Measurements from ENCODE around the gene SMYD3. TPM values are rescaled to one million over a fixed set of nuclear protein-coding genes. Genes with fewer than 3 reads are reported as not detected.

The SMYD3 gene
- polyA plus RNA-seq, 1 experiment, result 39.9 TPM

GRCh38 chr1:246295968-246296367, 211.1 kb downstream of the SMYD3 start:
- POLR2A ChIA-PET, result no interaction called here
- Histone ChIP-seq H3K4me3 (ENCODE audit: low read depth, low read length) (no peak overlapping the region), H3K27ac (ENCODE audit: low read depth, low read length) (no peak overlapping the region), H3K9me3 (ENCODE audit: control insufficient read depth, insufficient read depth, low read length) (no peaks in the 10 kb centered on the region), H3K27me3 (ENCODE audit: control insufficient read depth, insufficient read depth, low read length) (no peaks in the 10 kb centered on the region)
- DNase-seq (ENCODE audit: low read depth, low spot score), result no peak
- TF ChIP-seq, protein P1, sequence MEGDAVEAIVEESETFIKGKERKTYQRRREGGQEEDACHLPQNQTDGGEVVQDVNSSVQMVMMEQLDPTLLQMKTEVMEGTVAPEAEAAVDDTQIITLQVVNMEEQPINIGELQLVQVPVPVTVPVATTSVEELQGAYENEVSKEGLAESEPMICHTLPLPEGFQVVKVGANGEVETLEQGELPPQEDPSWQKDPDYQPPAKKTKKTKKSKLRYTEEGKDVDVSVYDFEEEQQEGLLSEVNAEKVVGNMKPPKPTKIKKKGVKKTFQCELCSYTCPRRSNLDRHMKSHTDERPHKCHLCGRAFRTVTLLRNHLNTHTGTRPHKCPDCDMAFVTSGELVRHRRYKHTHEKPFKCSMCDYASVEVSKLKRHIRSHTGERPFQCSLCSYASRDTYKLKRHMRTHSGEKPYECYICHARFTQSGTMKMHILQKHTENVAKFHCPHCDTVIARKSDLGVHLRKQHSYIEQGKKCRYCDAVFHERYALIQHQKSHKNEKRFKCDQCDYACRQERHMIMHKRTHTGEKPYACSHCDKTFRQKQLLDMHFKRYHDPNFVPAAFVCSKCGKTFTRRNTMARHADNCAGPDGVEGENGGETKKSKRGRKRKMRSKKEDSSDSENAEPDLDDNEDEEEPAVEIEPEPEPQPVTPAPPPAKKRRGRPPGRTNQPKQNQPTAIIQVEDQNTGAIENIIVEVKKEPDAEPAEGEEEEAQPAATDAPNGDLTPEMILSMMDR (IDR thresholded peaks at IDR 0.05; ENCODE audit: low read depth, low read length), result no peak
- CTCF ChIA-PET, result no interaction called here

- no peak for DNase-seq (ENCODE audit: low read depth, low spot score)
- H3K27me3 ChIP-seq (ENCODE audit: control insufficient read depth, insufficient read depth, low read length), result no peaks in the 10 kb centered on the region
- no peak overlapping the region for H3K4me3 ChIP-seq (ENCODE audit: low read depth, low read length)
- no peak overlapping the region for H3K27ac ChIP-seq (ENCODE audit: low read depth, low read length)
- ChIA-PET CTCF (no interaction called here), POLR2A (no interaction called here)
- no peaks in the 10 kb centered on the region for H3K9me3 ChIP-seq (ENCODE audit: control insufficient read depth, insufficient read depth, low read length)
- TF ChIP-seq, protein P1 (IDR thresholded peaks at IDR 0.05; ENCODE audit: low read depth, low read length), result no peak
Observed at GRCh38 chr1:246295340-246295739, 211.7 kb downstream of the SMYD3 start.

GRCh38 chr1:246294263-246294662, 212.8 kb downstream of the SMYD3 start:
- TF ChIP-seq, protein P1 (IDR thresholded peaks at IDR 0.05; ENCODE audit: low read depth, low read length), result no peak
- no peak for DNase-seq (ENCODE audit: low read depth, low spot score)
- ChIA-PET CTCF (no interaction called here), POLR2A (no interaction called here)
- Histone ChIP-seq H3K9me3 (ENCODE audit: control insufficient read depth, insufficient read depth, low read length) (no peaks in the 10 kb centered on the region), H3K4me3 (ENCODE audit: low read depth, low read length) (no peak overlapping the region), H3K27me3 (ENCODE audit: control insufficient read depth, insufficient read depth, low read length) (no peaks in the 10 kb centered on the region), H3K27ac (ENCODE audit: low read depth, low read length) (no peak overlapping the region)

DNA sequence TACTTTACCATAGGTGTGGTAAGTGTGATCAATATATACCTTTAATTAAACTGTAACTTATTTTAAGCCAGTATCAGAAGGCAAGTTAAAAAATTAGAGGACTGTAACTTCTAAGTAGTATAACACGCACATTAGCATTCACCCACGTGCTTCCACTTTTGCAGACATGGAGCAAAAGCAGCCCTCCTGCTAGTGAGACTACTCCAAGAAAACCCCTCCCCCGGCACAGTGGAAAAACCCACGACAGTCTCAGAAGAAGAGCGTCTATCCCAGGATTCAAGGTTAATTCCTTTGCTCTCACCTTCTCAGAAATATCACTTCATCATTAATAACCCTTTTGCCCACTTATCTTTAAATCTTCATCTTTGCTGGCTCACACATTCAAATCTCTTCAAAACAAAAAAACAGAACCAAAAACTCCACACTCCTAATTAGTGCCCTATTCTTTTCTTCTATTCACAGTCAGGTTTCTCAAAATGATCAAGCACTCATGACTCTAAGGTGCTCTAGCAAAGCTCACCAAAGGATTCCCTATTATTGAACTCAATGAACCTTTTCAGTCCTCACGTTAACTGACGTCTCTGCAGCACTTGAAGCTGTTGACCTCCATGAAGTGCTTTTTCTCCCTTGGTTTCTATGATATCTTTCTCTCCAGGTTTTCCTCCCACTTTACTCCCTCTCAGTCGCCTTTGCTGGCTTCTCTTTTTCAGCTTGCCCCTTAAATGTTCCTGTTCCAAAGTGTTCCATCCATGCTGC, 213.5 kb downstream of the SMYD3 start:
- no peak overlapping the region for H3K27ac ChIP-seq (ENCODE audit: low read depth, low read length)
- no peaks in the 10 kb centered on the region for H3K9me3 ChIP-seq (ENCODE audit: control insufficient read depth, insufficient read depth, low read length)
- TF ChIP-seq, protein P1 (IDR thresholded peaks at IDR 0.05; ENCODE audit: low read depth, low read length), result no peak
- POLR2A ChIA-PET, result no interaction called here
- H3K27me3 ChIP-seq (ENCODE audit: control insufficient read depth, insufficient read depth, low read length), result no peaks in the 10 kb centered on the region
- CTCF ChIA-PET, result no interaction called here
- no peak for DNase-seq (ENCODE audit: low read depth, low spot score)
- no peak overlapping the region for H3K4me3 ChIP-seq (ENCODE audit: low read depth, low read length)

DNA sequence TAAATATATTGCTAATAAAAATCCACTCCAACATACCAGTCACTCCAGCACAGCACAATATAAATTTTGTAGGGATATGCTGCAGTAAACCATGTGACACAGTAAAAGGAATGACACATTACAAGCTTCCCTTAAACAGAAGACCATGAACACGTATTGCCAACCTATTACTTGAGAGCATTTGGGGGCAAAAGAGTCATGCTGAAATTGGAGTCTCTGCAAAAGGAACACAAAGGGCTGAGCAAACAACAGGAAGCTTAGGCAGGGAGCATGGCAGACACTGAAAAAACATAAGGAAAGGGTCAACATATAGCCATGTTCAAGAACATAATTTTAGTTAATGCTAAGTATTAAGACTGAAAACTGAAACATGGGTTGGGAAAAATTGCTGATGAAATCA, 214.5 kb downstream of the SMYD3 start:
- no peak for DNase-seq (ENCODE audit: low read depth, low spot score)
- Histone ChIP-seq H3K9me3 (ENCODE audit: control insufficient read depth, insufficient read depth, low read length) (no peaks in the 10 kb centered on the region), H3K27me3 (ENCODE audit: control insufficient read depth, insufficient read depth, low read length) (no peaks in the 10 kb centered on the region), H3K4me3 (ENCODE audit: low read depth, low read length) (no peak overlapping the region), H3K27ac (ENCODE audit: low read depth, low read length) (no peak overlapping the region)
- ChIA-PET CTCF (no interaction called here), POLR2A (no interaction called here)
- TF ChIP-seq, protein P1 (IDR thresholded peaks at IDR 0.05; ENCODE audit: low read depth, low read length), result no peak
